Measurements from ENCODE around the gene CBS.
"Not testable (repeated sequence)": the region's sequence is repeated elsewhere in the genome, so short reads cannot be mapped to it uniquely, and the experiment has no call there.

CBS gene

DNA sequence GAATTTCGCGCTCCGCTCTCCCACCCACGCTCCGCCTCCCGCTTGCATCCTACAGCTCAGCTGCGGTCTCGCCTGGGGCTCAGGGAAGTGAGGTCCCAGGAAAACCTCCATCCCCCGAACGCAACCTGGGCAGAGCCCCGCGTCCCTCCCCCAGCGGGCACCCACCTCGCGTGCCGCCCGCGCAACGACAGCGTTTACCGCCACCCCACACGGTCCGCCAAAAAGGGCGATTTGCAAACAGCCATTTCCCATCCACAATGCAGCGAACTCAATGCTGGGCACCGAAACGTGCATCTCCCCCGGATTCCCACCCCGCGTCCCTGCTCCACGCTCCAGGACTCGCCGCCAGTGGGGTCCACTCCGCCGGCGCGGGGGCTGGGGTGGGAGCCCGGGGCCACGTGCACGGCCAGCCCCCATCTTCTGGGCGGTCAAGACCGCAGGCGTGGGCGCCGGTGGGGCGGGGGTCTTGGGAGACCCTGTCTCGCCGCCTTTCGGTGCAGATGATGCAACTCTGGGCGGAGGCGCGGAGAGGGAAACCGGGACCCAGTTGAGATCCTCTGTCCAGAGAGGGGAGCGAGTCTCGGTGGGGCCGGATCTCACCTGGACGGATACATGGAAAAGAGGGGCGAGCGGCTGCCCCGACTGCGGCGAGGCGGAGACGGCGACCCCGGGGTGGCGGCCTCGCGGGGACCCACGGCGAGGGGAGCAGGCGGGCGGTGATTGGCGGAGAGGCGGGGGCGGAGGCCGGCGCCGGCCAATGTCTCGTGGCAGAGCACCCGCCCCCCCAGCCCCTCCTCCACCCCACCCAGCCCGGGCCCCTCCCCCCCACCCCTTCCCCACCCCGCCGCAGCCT lies at the start of gene CBS:
TSS of gene CBS (minus strand) at position 666 of the 853 bp plus-strand sequence. CDS start 3,642 bp downstream, outside the sequence.
- not testable (repeated sequence) for FAIRE-seq

GRCh38 chr21:43115956-43116355 lies 40.3 kb upstream of the CBS start:
- not testable (repeated sequence) for FAIRE-seq

- FAIRE-seq = not testable (repeated sequence)
Observed at GRCh38 chr21:43114483-43114882, 38.8 kb upstream of the CBS start.

- FAIRE-seq = not testable (repeated sequence)
Observed at GRCh38 chr21:43109006-43109405, 33.4 kb upstream of the CBS start.

GRCh38 chr21:43108177-43108576 lies 32.5 kb upstream of the CBS start:
- not testable (repeated sequence) for FAIRE-seq

- FAIRE-seq = not testable (repeated sequence)
Observed at GRCh38 chr21:43107794-43108137, 32.1 kb upstream of the CBS start.

DNA sequence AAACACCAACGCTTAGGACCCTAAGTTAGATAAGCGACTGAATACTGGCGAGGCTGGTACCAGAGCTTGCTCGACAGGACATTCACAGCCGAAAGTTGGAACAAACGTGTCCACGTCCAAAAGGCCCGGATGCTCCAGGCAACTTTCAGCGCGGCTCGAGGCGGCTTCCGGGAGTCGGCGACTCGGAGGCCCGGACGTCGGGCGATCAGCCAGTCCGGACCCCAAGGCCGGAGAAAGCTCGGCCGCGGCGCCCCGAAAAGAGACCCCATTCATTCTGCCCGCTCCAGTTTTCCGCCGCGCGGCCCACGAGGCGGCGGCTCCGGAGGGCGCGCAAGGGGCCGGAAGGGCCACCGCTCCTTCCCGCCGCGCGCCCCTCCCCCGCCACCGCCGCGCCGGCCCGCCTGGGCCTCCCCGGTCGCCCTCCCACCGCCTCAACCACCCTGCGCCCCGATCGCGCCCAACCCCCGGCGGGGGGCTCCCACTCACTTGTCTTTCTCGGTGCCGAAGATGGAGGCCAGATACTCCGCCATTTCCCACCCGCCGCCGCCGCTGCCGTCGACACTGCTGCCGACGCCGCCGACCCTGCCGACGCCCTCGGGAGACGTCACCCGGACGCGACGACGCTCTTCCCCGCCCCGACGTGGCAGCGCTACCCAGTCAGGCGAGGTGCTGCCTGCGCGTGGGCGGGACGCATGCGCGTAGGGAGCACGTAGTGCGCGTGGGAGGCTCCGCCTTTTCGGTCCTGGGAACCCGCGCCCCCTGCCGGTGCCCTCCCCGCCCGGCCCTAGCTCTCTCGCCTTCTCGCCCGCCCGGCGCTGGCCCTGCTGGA lies 31.5 kb upstream of the CBS start, which contains the start of gene U2AF1:
TSS of gene U2AF1 (minus strand) at position 606 of the 829 bp plus-strand sequence. CDS start at position 530, 76 bp downstream.
- FAIRE-seq = not testable (repeated sequence)

DNA sequence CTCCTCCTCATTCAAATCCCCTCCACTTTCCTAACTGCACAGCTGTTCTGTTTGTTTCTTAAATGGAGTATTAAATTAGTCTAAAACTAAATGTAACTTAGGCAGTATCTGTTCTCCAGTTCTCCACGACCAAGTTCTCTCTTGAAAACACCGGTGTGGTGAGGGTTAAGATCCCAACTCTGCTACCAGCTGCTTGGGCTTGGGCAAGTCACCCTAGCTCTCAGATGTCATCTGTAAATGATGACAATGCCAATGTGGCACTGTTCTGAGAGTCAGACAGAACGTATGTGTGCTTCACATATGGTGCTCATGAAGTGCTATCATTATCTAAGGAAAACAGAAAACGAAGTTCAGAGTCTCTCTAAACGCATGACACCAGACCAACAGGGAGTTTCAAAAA lies 29.0 kb upstream of the CBS start:
- not testable (repeated sequence) for FAIRE-seq

- FAIRE-seq = not testable (repeated sequence)
Observed at GRCh38 chr21:43102281-43102680, 26.6 kb upstream of the CBS start.

DNA sequence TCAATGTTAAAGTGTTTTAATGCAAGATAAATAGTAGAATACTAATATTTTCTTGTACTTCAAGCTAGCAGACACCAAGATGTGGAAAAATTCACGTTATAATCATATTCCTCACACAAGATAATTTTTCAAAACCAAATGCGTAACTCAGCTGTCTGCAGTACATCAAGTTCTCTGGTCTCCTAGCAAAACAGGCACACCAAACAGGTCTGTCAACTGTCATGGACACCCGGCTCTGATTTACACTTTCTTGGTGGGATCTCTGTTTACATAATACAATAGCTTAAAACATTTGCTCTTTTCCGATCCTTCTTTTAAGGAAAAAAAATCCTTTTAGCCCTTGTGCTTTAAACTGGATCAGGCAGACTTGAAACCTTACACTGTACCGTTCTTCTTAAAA lies 26.0 kb upstream of the CBS start:
- not testable (repeated sequence) for FAIRE-seq

- FAIRE-seq = not testable (repeated sequence)
Observed at GRCh38 chr21:43101000-43101399, 25.4 kb upstream of the CBS start.

DNA sequence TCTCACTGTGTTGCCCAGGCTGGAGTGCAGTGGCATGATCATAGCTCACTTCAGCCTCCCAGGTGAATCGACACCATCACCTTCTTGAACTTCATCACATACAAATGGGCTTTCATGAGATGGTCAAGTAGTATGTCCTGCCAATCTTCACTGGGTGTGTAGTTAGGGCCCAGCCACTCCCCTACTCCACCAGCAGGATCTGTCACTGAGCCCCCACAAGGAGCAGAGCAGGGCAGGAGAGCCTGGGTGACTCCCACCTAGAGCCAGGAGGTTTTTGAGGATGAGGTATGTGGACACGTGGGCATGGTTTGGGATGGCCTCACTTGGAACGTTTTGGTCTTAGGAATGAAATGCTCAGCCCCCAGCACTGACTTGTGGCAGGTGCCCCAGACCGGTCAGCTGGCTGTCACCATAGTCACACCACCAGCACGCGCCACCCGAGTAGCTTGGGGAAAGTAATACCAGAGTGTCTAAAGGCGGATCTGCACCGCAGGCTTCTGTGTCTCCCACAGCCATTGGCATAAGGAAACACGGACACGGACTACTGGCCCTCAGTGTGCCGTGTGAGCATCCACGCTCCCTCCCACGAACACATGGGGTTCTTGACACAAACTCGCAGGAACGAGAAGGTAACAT lies 16.5 kb upstream of the CBS start:
- FAIRE-seq = not testable (repeated sequence)

GRCh38 chr21:43090947-43091346 lies 15.3 kb upstream of the CBS start:
- FAIRE-seq = not testable (repeated sequence)

DNA sequence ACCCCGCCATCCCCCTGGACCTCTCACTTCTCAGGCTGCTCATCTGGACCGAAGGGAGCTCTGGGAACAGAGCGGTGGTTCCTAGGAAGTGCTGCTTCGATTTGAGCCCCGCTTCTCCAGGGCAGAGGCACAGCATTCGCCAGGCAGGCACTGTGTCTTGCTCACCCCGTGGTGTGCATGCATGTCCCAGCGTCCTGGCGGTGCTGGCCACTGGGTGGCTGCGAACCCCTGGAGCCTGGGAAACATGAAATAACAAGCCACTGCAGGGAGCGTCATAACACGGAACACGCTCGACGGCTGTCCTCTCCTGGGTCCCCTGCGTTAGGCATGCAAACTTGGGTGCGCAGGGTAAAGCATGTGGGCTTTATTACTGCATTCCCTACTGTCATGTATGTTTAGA lies 13.8 kb upstream of the CBS start:
- not testable (repeated sequence) for FAIRE-seq

GRCh38 chr21:43082587-43083300 lies 7.1 kb upstream of the CBS start:
- not testable (repeated sequence) for FAIRE-seq

- FAIRE-seq = not testable (repeated sequence)
Observed at GRCh38 chr21:43076643-43077042, 1.0 kb upstream of the CBS start.

GRCh38 chr21:43076023-43076637 lies 495 bp upstream of the CBS start:
- not testable (repeated sequence) for FAIRE-seq

DNA sequence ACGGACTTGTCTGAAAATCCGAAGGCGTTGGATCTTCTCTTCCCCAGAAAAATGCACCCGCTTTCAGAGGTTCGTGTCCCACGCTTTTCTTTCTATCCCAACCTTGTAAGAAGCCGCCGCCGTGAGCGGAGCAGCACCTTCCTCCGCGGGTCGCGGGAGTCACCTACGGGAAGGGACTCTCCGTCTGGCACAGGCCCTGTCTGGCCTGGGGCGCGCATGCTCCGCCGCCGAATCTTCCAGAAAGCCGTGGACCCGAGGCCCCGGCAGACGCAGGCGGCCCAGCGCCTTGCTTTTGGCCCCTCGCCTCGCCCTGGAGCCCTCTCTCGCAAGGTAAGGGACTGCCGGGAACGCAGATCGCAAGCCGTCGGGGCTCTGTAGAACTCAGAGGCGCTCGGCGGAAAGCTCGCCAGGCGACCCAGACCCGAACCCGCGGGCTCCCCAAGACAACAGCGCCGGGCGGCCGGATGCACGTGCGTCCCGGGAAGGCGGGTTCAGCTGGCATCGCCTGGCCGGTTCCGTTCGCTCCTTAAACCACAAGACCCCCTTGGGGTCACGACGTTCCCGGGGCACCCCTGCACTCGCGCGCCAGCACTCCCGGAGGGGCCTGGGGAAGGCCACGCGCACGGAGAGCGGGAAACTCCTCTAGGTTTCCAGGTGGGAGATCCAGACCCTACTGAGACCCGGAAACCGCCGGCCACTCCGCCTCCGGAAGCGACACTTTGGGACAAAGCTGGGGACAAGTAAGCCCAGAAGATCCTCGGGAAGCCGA lies 1.1 kb downstream of the CBS start:
- FAIRE-seq = not testable (repeated sequence)

DNA sequence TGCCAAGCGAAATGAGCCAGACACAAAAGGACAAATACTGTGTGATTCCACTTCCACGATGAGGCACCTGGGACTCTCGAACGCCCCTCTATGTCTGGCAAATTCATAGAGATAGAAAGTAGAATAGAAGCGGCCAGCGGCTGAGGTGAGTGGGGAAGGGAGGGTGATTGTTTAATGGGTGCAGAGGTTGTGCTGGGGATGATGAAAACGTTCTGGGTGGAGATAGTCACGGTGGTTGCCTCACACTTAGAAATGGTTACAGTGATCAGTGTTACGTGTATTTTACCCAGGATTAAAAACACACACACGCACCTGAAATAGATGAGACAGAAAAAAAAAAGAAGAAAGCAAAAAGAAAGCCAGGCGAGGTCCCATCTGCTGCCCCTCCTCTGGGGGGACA lies 2.9 kb downstream of the CBS start:
- not testable (repeated sequence) for FAIRE-seq

DNA sequence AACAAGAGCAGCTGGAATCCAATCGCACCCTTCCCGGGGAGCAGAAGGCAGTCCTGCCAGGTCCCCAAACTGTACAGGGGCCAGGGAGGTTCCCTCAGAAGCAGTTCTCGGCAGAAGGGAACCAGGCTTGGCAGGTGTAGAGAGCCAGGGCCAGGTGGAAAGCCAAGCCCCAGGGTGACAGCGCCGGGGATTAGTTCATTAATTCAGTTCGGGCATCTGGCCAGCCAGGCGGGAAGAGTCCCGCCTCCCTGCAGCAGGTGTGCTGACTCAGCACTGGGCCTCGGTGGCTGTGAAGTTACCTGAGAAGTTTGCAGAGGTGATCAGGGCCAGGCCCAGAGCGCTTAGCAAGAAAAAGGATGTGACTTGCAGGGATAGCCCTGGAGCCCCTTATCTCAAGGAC lies 6.0 kb downstream of the CBS start:
- not testable (repeated sequence) for FAIRE-seq

DNA sequence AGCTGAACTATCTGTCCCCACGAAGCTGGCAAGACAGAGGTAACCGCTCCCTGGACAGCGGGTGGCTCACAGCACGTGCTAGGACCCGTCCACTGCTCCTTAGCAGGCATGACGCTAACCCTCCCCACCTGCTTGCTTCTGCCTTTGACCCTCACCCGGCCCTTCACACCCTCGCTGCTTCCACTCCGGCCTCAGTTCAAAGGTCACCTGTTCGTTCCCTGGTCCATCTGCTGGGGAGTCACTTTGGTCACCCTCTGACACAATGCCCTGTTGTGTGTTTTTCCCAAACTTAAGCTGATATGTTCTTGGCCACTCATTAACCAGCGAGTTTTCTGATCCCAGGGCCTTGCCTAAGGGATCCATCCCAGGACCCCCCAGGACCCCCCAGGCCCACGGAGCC lies 7.6 kb downstream of the CBS start:
- FAIRE-seq = not testable (repeated sequence)
